Activated T-helper 17 cell treated with anti-CD3 and anti-CD28 coated beads, Interleukin-2, amount 50 U/mL, for 72 hours (primary cell): ENCODE results near the gene MOG. TPM values are rescaled to one million over a fixed set of nuclear protein-coding genes. Genes with fewer than 3 reads are reported as not detected.
"Not testable (repeated sequence)": the region's sequence is repeated elsewhere in the genome, so short reads cannot be mapped to it uniquely, and the experiment has no call there.

Experiments used
- ATAC-seq: fragments of 150-1000 bp; cut with Tn5 transposase; replicated peaks from 2 replicates; pipeline ENCODE4 v1.10.0; 2021; ENCODE audit warnings: mild to moderate bottlenecking, moderate library complexity
- H3K27ac Mint-ChIP-seq: one replicate; pipeline ENCODE4 v1.8.0; 2022; ENCODE audit warnings: mixed read lengths
- H3K27me3 Mint-ChIP-seq: one replicate; pipeline ENCODE4 v1.8.0; 2022; ENCODE audit warnings: mixed read lengths
- H3K36me3 Mint-ChIP-seq: one replicate; pipeline ENCODE4 v1.8.0; 2022; ENCODE audit warnings: low read depth, mild to moderate bottlenecking, mixed read lengths
- H3K4me1 Mint-ChIP-seq: one replicate; pipeline ENCODE4 v1.8.0; 2022; ENCODE audit warnings: mixed read lengths
- H3K4me3 Mint-ChIP-seq: one replicate; pipeline ENCODE4 v1.8.0; 2022; ENCODE audit warnings: mild to moderate bottlenecking, mixed read lengths
- H3K9me3 Mint-ChIP-seq: one replicate; pipeline ENCODE4 v1.8.0; 2022; ENCODE audit warnings: mixed read lengths
- total RNA-seq, 2 donors: library from RNA; stranded (reverse); gene quantifications; one replicate each; pipeline ENCODE4 v1.2.3, GENCODE V29; 2022

Gene MOG
- total RNA-seq, 2 donors from 2014 or later, result not detected

- H3K36me3 Mint-ChIP-seq, result no peaks in the 10 kb centered on the region
- no peak overlapping the region for H3K4me3 Mint-ChIP-seq
- H3K4me1 Mint-ChIP-seq, result peaks cover 5% of the 10 kb centered on the region
- ATAC-seq, result no peak
- H3K9me3 Mint-ChIP-seq, result no peaks in the 10 kb centered on the region
- H3K27me3 Mint-ChIP-seq, result peaks cover 14% of the 10 kb centered on the region
- no peak overlapping the region for H3K27ac Mint-ChIP-seq
Observed at GRCh38 chr6:29655658-29656057, 1.2 kb upstream of the MOG start.

GRCh38 chr6:29656157-29656556 is 735 bp upstream of the MOG start:
- no peak overlapping the region for H3K27ac Mint-ChIP-seq

GRCh38 chr6:29661071-29661470 is 4.2 kb downstream of the MOG start:
- H3K4me3 Mint-ChIP-seq, result no peak overlapping the region
- H3K27ac Mint-ChIP-seq, result no peak overlapping the region
- H3K27me3 Mint-ChIP-seq, result peaks cover 29% of the 10 kb centered on the region
- ATAC-seq, result no peak
- H3K36me3 Mint-ChIP-seq, result no peaks in the 10 kb centered on the region
- no peaks in the 10 kb centered on the region for H3K9me3 Mint-ChIP-seq
- H3K4me1 Mint-ChIP-seq, result no peaks in the 10 kb centered on the region

More at GRCh38 chr6:29656157-29656556, 735 bp upstream of the MOG start:
- Mint-ChIP-seq H3K9me3 (no peaks in the 10 kb centered on the region), H3K4me3 (no peak overlapping the region), H3K27me3 (peaks cover 17% of the 10 kb centered on the region), H3K4me1 (peaks cover 5% of the 10 kb centered on the region), H3K36me3 (no peaks in the 10 kb centered on the region)
- no peak for ATAC-seq

GRCh38 chr6:29661502-29662141 is 4.7 kb downstream of the MOG start:
- H3K27ac Mint-ChIP-seq, H3K4me3 Mint-ChIP-seq, ATAC-seq, H3K4me1 Mint-ChIP-seq, H3K9me3 Mint-ChIP-seq, H3K36me3 Mint-ChIP-seq: not testable (repeated sequence)
- H3K27me3 Mint-ChIP-seq, result peaks cover 26% of the 10 kb centered on the region

- Mint-ChIP-seq H3K36me3 (no peaks in the 10 kb centered on the region), H3K9me3 (no peaks in the 10 kb centered on the region), H3K27ac (no peak overlapping the region), H3K27me3 (peaks cover 28% of the 10 kb centered on the region), H3K4me3 (no peak overlapping the region), H3K4me1 (peaks cover 5% of the 10 kb centered on the region)
- no peak for ATAC-seq
Observed at GRCh38 chr6:29663300-29664042, 6.6 kb downstream of the MOG start.

- Mint-ChIP-seq H3K27me3 (peaks cover 25% of the 10 kb centered on the region), H3K9me3 (no peaks in the 10 kb centered on the region), H3K27ac (no peak overlapping the region), H3K36me3 (no peaks in the 10 kb centered on the region), H3K4me1 (peaks cover 5% of the 10 kb centered on the region), H3K4me3 (no peak overlapping the region)
- ATAC-seq, result no peak
Observed at GRCh38 chr6:29665942-29666825, 9.3 kb downstream of the MOG start.

- Mint-ChIP-seq H3K27me3 (peaks cover 22% of the 10 kb centered on the region), H3K4me3 (no peak overlapping the region), H3K9me3 (no peaks in the 10 kb centered on the region), H3K36me3 (no peaks in the 10 kb centered on the region), H3K4me1 (peaks cover 5% of the 10 kb centered on the region), H3K27ac (no peak overlapping the region)
- ATAC-seq, result no peak
Observed at GRCh38 chr6:29666826-29667130, 9.9 kb downstream of the MOG start.

- H3K27ac Mint-ChIP-seq, result no peak overlapping the region
- no peaks in the 10 kb centered on the region for H3K36me3 Mint-ChIP-seq
- peaks cover 23% of the 10 kb centered on the region for H3K27me3 Mint-ChIP-seq
- H3K4me1 Mint-ChIP-seq, result peaks cover 5% of the 10 kb centered on the region
- no peak for ATAC-seq
- no peaks in the 10 kb centered on the region for H3K9me3 Mint-ChIP-seq
- no peak overlapping the region for H3K4me3 Mint-ChIP-seq
Observed at GRCh38 chr6:29667158-29667557, 10.3 kb downstream of the MOG start.

- Mint-ChIP-seq H3K9me3 (no peaks in the 10 kb centered on the region), H3K4me1 (peaks cover 5% of the 10 kb centered on the region), H3K36me3 (no peaks in the 10 kb centered on the region), H3K27ac (no peak overlapping the region), H3K27me3 (peaks cover 17% of the 10 kb centered on the region), H3K4me3 (no peak overlapping the region)
- no peak for ATAC-seq
Observed at GRCh38 chr6:29671026-29671425, 14.1 kb downstream of the MOG start.

GRCh38 chr6:29672116-29672515 is 15.2 kb downstream of the MOG start:
- not testable (repeated sequence) for H3K36me3 Mint-ChIP-seq, H3K4me1 Mint-ChIP-seq, H3K27ac Mint-ChIP-seq, H3K4me3 Mint-ChIP-seq, H3K9me3 Mint-ChIP-seq, ATAC-seq
- H3K27me3 Mint-ChIP-seq, result peaks cover 17% of the 10 kb centered on the region

- no peak overlapping the region for H3K4me3 Mint-ChIP-seq
- H3K27ac Mint-ChIP-seq, result no peak overlapping the region
- peaks cover 11% of the 10 kb centered on the region for H3K27me3 Mint-ChIP-seq
Observed at GRCh38 chr6:29673161-29673560, 16.3 kb downstream of the MOG start.

GRCh38 chr6:29674008-29674407 is 17.1 kb downstream of the MOG start:
- no peaks in the 10 kb centered on the region for H3K36me3 Mint-ChIP-seq
- H3K9me3 Mint-ChIP-seq, result no peaks in the 10 kb centered on the region
- no peak for ATAC-seq
- H3K4me3 Mint-ChIP-seq, result no peak overlapping the region
- peaks cover 8% of the 10 kb centered on the region for H3K27me3 Mint-ChIP-seq
- H3K27ac Mint-ChIP-seq, result no peak overlapping the region
- no peaks in the 10 kb centered on the region for H3K4me1 Mint-ChIP-seq

More at GRCh38 chr6:29673161-29673560, 16.3 kb downstream of the MOG start:
- H3K9me3 Mint-ChIP-seq, result no peaks in the 10 kb centered on the region
- no peaks in the 10 kb centered on the region for H3K36me3 Mint-ChIP-seq
- no peak for ATAC-seq
- peaks cover under 1% of the 10 kb centered on the region for H3K4me1 Mint-ChIP-seq

GRCh38 chr6:29675561-29675960 is 18.7 kb downstream of the MOG start:
- ATAC-seq, result no peak
- Mint-ChIP-seq H3K4me3 (no peak overlapping the region), H3K9me3 (no peaks in the 10 kb centered on the region), H3K36me3 (no peaks in the 10 kb centered on the region), H3K27me3 (peaks cover 5% of the 10 kb centered on the region), H3K27ac (no peak overlapping the region), H3K4me1 (peaks cover 5% of the 10 kb centered on the region)

- peak overlapping the region; percentile 23 for H3K27ac Mint-ChIP-seq
- no peaks in the 10 kb centered on the region for H3K9me3 Mint-ChIP-seq
- H3K4me3 Mint-ChIP-seq, result no peak overlapping the region
- ATAC-seq, result peak; percentile 35
- H3K27me3 Mint-ChIP-seq, result peaks cover 4% of the 10 kb centered on the region
- peaks cover 5% of the 10 kb centered on the region for H3K4me1 Mint-ChIP-seq
- H3K36me3 Mint-ChIP-seq, result no peaks in the 10 kb centered on the region
Observed at GRCh38 chr6:29676981-29677601, 20.2 kb downstream of the MOG start.
